ENCODE data around the gene GATAD2A. TPM values are rescaled to one million over a fixed set of nuclear protein-coding genes. Genes with fewer than 3 reads are reported as not detected.

GATAD2A gene
- total and polyA plus RNA-seq, 2 of the 13 experiments (the other 11 are each of a cell fraction or from before 2014, with no cell fraction given), result 16.8 to 28.6 TPM

GRCh38 chr19:19461671-19462622, 56.5 kb downstream of the GATAD2A start (continued):
- TF ChIP-seq XRCC5 (optimal IDR thresholded peaks at IDR 0.05; ENCODE audit: low read length), result peak; percentile 25
- no peak for TF ChIP-seq GFI1 (CRISPR knock-in tag; IDR thresholded peaks at IDR 0.05; ENCODE audit: borderline replicate concordance)
- no peak for TF ChIP-seq ZBTB49 (CRISPR knock-in tag; IDR thresholded peaks at IDR 0.05; ENCODE audit: borderline replicate concordance)
- TF ChIP-seq ISL2 (CRISPR knock-in tag; IDR thresholded peaks at IDR 0.05), result no peak
- peak; percentile 99 for TF ChIP-seq ZNF281 (CRISPR knock-in tag; IDR thresholded peaks at IDR 0.05; ENCODE audit: borderline replicate concordance)
- no peak for TF ChIP-seq JUND (CRISPR knock-in tag; IDR thresholded peaks at IDR 0.05)
- TF ChIP-seq SMARCC2 (IDR thresholded peaks at IDR 0.05), result no peak
- no peak for TF ChIP-seq ZNF33B (CRISPR knock-in tag; IDR thresholded peaks at IDR 0.05)
- no peak for TF ChIP-seq SNRNP70 (IDR thresholded peaks at IDR 0.05; ENCODE audit: low read depth, low read length)
- no peak for TF ChIP-seq ATF7-NPFF (CRISPR knock-in tag; IDR thresholded peaks at IDR 0.05; ENCODE audit: low read depth)
- no peak for TF ChIP-seq CENPBD1 (CRISPR knock-in tag; IDR thresholded peaks at IDR 0.05; ENCODE audit: borderline replicate concordance, low read depth)
- no peak for TF ChIP-seq REST (IDR thresholded peaks at IDR 0.05; ENCODE audit: borderline replicate concordance in 1 of 2, low read depth in 1 of 2, low read length in 2 of 2)
- TF ChIP-seq RORA (CRISPR knock-in tag; IDR thresholded peaks at IDR 0.05), result no peak
- no peak for TF ChIP-seq CEBPB (IDR thresholded peaks at IDR 0.05; ENCODE audit: borderline replicate concordance, low read depth, low read length)
- TF ChIP-seq DMAP1 (CRISPR knock-in tag; IDR thresholded peaks at IDR 0.05), result no peak
- no peak for TF ChIP-seq ZNF777 (CRISPR knock-in tag; IDR thresholded peaks at IDR 0.05)
- no peak for TF ChIP-seq ZC3H4 (CRISPR knock-in tag; IDR thresholded peaks at IDR 0.05; ENCODE audit: borderline replicate concordance)
- TF ChIP-seq ZNF549 (CRISPR knock-in tag; IDR thresholded peaks at IDR 0.05), result no peak
- no peak for TF ChIP-seq NCOA1 (CRISPR knock-in tag; IDR thresholded peaks at IDR 0.05)
- TF ChIP-seq KLF6 (CRISPR knock-in tag; IDR thresholded peaks at IDR 0.05), result no peak
- TF ChIP-seq ZNF17 (CRISPR knock-in tag; IDR thresholded peaks at IDR 0.05), result no peak
